Brain pericyte (primary cell): Measurements from ENCODE around the gene RILP.

ENCODE experiments used
- DNase-seq: peaks from one replicate; pipeline ENCODE4 v3.0.0-alpha.2; 2012; ENCODE audit warnings: low read depth, low spot score

Gene RILP

DNA sequence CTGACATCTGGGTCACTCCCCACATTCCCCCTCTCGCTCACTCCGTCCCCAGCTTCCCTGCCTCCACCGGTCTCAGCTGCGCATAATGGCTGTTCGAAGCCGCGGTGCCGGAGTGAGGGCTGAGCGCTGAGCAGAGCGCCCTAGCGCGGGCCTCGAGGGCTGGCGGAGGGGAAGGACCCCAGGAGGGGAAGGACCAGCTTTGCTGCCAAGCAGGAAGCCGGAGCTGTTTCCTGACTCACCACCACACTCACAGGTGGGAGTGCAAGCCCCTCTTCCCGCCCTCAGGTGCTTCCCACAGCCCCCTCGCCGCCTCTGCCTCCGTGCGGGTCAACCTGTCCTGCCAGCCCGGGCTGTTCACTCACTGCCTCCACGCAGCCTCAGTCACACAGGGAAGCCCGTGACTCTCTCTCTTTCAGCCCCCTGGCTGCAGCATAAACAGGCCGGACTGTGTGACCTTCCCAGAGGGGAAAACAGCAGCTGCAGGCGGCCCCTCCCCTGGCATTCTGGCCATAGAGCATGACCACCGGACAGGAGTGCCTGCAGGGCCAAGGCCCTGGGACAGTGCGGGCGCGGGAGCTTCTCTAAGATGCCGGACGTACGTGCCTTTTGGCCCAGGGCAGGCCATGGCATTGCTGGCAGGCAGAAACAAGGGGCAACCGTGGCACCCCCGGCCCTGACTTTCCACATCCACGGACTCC is 44.7 kb downstream of the RILP start:
- DNase-seq: no peak

DNA sequence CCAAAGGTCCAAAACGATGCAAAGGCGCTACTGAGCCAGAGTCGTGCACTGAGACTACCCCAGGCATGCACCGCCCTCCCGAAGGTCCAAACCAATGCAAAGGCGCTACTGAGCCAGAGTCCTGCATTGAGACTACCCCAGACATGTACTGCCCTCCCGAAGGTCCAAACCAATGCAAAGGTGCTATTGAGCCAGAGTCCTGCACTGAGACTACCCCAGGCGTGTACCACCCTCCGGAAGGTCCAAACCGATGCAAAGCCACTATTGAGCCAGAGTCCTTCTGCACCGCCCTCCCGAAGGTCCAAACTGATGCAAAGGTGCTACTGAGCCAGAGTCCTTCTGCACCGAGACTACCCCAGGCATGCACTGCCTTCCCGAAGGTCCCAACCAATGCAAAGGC is 48.1 kb downstream of the RILP start:
- DNase-seq: no peak

DNA sequence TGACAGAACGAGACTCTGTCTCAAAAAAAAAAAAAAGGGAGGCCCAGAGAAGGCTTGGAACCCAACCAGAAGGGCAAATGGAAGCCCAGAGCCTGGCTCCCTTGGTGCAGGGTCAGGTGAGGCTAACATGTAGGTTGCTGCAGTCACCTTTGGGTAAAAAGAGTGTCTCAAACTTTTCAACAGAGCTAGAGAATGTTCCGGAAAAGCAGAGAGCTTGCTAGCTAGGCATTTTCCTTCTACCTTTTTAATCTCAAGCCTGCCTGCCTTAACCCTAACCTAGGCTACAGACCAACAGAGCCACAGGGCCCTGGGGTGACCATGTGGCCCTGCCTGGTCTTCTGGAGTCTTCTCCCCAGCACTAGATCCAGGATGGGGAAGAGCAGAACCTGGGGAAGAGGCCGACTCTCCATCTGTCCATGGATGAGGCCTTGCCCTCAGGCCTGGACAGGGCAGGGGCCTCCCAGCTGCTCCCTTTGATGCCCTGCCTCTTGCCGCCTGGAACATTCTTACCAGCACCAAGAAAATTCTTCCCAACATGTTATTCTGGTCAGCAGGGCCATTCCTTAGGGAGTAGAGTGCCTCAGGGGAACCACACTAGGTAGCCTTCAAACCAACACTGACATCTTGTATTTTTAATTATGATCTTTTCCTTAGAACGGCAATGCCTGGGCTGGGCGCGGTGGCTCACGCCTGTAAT is 51.1 kb downstream of the RILP start:
- DNase-seq: no peak

DNA sequence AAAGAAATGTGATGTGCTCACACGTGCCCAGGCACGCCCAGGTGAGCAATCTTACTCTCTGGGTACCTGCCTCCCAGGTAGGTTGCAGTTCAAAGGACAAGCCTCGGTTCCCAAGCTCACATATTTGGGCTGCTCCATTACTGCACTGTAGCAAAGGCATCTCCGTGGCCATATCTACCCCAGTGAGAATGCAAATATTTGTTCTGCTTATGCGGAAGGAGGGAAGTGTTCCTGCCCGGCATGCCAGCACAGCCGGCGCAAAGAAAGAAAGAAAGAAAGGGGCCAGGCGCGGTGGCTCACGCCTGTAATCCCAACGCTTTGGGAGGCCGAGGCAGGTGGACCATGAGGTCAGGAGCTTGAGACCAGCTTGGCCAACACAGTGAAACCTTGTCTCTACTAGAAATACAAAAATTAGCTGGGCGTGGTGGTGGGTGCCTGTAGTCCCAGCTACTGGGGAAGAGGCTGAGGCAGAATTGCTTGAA is 51.8 kb downstream of the RILP start:
- DNase-seq: no peak
